ENCODE results near the gene TRMT2B.
"Not testable (repeated sequence)": the region's sequence is repeated elsewhere in the genome, so short reads cannot be mapped to it uniquely, and the experiment has no call there.

Gene TRMT2B

DNA sequence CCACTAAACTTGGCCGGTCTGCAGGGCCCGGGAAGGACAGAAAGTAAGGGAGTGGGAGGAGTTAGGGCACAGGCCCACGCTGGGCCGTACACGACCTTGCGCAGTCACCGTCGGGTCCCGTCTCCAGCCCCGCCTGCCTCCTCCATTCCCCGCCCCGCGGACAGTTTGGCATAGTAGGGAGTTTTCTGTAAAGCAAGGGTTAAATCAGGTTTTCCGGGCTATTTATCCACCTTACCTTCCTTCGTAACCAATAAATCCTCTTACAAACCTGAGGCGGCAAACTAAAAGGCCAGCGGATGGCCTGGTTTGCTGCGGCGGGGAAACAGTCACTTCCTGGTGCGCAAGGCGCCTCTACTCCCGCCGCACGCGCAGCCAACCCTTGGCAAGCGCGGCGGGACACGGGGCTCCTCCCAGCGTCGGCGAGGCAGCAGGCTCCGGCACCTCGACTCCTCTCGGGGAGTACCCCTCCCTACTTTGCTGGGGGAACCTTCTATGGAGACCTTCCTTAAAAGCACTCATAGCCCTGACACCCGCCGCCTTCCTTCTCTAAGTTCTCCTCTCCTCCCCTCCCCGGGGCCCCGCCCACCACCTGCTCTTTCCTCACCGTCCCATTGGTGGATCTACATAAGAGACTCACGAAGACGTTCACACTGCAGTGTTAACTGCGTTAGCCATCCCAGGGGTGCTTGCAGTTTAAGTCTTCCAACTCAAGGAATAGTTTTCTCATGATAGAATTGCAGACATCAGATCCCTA, at the start of gene TRMT2B:
TSS of gene TRMT2B (minus strand) at position 563 of the 754 bp plus-strand sequence. CDS start 9,822 bp downstream, outside the sequence.
- DNase-seq (ENCODE audit: low read depth) = peak; percentile 75

DNA sequence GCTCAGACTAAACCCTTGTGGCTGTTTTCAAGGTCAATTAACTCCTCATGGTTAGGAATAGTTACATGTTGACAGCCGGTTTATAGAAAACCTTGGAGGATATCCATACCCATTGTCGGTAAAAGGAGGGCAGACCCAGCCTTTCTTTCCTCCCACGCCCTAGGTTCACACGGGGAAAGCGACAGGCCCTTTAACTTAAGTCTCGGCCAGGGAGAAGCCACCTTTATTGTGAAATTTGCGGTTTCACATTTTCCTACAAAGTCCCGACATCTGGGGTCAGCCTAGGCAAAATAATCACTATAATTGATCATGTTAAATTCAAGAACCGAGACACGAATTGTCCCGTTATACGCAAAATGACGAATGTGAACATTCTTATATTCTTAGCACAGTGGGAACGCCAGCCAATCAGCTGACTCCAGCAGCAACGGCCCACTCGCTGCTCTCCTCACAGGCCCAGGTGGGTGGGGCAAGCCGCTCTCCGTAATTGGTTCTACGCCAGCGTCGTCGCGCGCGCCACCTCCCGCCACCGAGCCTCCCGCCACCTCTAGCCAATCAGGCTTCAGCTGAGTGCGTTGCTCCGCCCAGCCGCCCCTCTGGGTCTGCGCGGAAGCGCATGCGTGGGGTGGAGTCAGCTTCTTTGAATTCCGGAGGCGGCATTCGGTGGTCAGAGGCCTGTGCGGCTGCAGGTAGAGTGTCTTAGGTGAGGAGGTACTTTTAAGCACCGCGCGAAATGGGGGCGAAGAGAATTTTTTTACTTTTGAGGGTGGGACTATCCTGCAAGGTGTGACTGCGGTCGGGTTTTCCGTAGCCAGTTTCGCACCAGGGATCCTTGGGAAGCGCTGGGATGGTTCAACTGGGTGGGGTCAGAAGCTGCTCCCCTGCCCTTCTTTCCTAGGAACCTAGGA, 45.9 kb upstream of the TRMT2B start, which contains the start of gene CENPI:
TSS of gene CENPI (plus strand) at position 659 of the 908 bp plus-strand sequence. CDS start 2,867 bp downstream, outside the sequence.
- peak; percentile 91 for DNase-seq (ENCODE audit: low read depth)

DNA sequence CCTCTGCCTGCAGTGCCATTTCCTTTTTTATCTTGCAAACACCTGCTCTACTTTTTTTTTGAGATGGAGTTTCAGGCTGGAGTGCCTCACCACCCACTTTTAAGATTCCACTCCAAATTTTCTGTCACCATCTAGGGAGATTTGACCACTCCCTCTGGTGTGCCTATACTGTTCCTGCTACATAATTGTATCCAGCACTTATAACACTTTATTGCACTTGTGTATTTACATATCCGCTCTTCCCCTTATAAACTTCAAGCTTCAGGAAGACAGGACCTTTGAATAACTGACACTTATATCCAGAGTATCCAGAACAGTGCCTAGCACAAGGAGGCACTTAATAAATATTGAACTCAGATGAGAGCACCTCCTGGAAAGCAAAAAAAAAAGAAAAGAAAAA, 39.9 kb upstream of the TRMT2B start:
- no peak for DNase-seq (ENCODE audit: low read depth)

DNA sequence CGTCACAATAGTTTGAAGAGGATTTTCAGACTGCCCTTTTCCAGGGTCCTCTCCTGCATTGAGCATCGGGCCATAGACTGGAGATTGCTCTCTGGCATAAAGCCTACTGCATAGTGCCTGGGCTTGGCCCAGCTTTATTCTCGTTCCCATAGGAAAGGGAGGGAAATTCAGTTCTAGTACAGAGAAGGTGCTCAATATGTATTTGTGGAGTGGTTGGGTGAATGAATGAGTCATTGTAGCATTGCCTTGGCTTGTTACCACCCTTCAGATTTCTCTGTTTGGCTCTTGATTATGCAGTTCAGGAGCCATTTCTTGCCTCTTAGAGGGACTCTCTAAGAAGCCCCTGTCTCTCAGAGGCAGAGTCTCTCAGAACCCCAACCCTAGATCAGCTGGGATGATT, 29.3 kb upstream of the TRMT2B start:
- DNase-seq (ENCODE audit: low read depth) = no peak

DNA sequence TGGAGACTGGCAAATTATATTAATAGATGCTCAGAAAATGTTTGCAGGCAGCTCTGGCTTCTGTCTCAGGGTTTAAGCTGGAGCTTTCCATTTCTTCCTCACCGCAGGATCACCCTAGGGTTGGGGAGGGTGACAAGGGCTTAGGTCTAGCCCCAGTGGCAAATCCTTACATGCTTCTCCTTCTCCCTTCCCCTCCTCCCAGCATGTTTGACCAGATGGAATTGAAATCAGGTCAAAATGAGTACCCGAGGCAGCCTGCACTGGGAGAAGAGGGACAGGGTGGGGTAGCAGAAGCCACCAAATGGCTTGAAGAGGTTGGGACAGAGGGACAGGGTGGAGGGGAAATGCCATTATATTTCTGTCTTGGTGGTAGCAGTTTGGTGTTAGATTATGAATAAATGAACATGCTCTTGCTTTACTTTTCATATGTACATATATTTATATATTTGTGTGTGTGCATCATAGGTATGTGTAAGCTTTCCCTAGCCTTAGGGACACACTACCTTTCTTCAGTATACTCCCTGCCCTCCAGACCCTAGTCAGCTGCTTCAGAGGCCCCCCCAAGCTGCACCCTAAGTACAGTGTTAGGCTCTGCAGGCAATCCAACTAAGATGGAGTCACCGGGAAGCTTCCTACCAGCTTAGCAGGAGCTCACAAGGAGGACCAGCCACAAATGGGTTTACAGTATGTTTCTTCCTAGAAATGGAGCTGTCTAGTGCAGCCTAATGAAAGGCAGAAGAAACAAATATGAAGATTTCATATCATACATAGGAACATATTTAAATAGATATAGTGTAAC, 28.6 kb upstream of the TRMT2B start:
- no peak for DNase-seq (ENCODE audit: low read depth)

DNA sequence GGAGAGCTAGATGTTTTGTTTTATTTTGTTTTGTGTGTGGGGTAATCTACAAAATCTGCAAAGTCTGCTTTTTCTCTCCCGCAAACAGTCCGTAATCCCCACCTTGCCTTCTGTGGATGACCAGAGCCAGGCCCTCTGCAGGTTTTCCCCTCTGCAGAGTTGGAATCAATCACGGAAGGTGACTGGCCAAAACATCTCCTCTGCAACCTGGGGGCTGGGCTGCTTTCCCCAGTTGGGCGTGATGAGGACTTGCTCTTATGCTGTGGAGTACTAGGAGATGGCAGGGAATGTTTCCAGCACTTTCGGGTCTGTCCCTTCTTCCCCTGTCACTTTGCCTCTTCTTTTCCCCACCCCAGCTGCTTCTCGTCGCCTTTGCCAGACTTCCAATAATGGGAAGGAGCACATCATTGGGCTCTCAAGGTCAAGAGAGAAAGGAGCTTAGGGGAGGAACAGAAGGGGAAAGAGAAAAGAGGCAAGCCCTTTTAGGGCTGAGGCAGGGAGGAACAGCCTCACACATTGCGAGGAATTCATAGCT, 27.9 kb upstream of the TRMT2B start:
- DNase-seq (ENCODE audit: low read depth) = no peak

GRCh38 chrX:101078716-101079598, 27.0 kb upstream of the TRMT2B start, which contains the start of gene TMEM35A:
Gene TMEM35A (plus strand): TSS chrX:101078879. CDS start chrX:101079003, 124 bp downstream.
- peak; percentile 36 for DNase-seq (ENCODE audit: low read depth)

GRCh38 chrX:101071582-101071981, 19.7 kb upstream of the TRMT2B start:
- DNase-seq (ENCODE audit: low read depth) = no peak

DNA sequence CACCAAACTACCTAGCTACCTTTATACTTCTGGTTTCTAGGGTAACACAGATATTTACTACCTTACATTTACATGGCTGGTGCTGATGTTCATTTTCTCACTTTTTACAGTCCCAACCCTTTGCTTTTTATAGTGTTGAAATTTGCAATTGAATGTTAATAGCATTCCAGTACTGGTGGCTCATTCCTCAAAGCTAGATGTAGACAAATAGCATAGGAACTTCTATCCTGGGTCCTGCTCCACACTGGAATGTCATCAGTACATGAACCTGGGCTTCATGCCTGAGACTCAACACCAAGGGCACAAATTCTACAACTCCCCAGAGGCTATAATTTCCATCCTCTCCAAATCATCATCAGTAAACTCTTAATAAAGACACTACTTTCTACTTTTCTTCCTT, 10.3 kb upstream of the TRMT2B start:
- no peak for DNase-seq (ENCODE audit: low read depth)

DNA sequence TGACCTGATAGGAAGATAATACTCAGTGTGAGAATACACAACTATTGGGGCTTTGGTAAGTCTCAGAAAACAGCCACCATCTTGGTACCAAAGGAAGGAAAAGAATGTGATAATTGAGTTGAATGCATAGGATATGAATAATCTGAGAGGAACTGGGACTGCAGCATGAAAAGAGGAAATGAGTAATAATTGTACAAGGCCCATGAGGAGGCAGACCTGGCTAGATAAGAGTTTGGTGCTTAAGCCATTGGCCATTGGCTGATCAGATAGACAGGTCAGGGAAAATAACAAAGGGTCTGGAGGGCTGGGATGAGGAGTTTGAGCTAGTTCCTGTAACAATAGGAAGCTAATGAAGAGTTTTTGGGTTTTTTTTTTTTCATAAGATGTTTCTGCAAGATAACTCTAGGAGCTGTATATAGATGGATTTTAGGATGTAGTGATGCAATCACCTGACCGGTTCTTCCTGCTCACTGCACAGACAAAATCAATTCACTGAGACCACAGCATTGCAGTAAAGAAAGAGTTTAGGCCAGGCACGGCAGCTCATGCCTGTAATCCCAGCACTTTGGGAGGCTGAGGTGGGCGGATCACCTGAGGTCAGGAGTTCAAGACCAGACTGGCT, 5.3 kb upstream of the TRMT2B start:
- DNase-seq (ENCODE audit: low read depth) = peak; percentile 68

DNA sequence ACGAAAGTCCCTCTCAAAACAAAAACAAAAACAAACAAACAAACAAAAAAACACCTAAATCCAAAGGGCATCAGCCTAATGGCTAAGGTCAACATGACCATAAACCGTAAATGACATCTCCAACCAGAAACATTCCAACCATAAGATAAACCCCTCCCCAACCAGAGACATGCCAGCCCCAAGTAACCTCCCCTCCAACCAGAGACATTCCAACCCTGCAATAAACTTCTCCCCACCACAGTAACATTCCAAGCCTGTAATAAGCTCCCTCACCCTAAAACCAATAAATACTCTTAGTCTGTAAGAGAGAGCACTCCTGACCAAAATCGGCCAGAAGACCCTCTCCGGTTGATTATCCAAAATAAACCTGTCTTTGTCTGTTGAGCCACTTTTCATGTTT, 4.6 kb upstream of the TRMT2B start:
- not testable (repeated sequence) for DNase-seq (ENCODE audit: low read depth)

- no peak for DNase-seq (ENCODE audit: low read depth)
Observed at GRCh38 chrX:101051153-101051548, 760 bp downstream of the TRMT2B start.

DNA sequence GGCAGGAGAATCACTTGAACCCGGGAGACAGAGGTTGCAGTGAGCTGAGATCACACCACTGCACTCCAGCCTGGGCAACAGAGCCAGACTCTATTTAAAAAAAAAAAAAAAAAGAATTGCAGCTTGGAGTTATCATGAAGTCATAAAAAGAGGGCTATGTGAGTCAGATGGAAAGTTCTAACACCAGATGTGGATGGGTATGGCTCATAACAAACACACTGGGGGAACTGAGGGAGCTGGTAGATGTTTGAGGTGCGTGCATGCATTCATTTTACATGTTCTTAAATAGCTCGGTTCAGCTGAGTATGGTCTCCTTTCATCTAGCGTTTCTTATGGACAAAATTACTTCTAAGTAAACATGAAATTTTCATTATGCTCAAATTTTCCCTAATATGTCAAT, 11.7 kb downstream of the TRMT2B start:
- DNase-seq (ENCODE audit: low read depth) = no peak

- no peak for DNase-seq (ENCODE audit: low read depth)
Observed at GRCh38 chrX:101037231-101037630, 14.7 kb downstream of the TRMT2B start.

DNA sequence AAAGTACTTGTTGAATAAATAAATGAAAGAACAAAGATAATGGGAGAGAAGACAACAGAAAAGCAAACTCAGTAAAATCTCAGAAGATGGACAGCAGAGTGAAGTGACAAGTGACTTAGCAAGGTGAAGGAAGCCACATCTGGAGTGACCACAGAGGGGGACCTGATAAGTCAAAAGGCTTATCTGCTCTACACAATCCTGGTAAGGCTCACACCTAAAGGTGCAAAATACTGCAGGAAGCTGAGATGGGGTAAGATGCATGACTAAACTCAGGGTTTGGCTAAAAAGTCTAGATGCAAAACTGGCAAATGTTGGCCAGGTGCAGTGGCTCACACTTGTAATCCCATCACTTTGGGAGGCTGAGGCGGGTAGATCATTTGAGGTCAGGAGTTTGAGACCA, 22.2 kb downstream of the TRMT2B start:
- DNase-seq (ENCODE audit: low read depth) = no peak

GRCh38 chrX:101028562-101028961, 23.3 kb downstream of the TRMT2B start:
- no peak for DNase-seq (ENCODE audit: low read depth)

- peak; percentile 32 for DNase-seq (ENCODE audit: low read depth)
Observed at GRCh38 chrX:101025126-101025525, 26.8 kb downstream of the TRMT2B start.

- DNase-seq (ENCODE audit: low read depth) = no peak
Observed at GRCh38 chrX:101022020-101022419, 29.9 kb downstream of the TRMT2B start.

DNA sequence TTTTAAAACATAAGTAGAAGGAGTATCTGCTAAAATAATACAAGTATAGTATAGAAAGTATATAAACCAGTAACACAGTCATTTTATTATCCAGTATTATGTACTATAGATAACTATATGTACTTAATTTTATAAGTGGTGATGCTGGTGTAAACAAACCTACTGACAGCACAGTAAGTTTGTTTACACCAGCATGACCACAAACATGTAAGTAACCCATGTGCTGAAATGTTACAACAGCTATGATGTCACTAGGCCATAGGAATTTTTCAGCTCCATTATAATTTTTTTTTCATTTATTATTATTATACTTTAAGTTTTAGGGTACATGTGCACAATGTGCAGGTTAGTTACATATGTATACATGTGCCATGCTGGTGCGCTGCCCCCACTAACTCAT, 39.9 kb downstream of the TRMT2B start:
- peak; percentile 68 for DNase-seq (ENCODE audit: low read depth)

DNA sequence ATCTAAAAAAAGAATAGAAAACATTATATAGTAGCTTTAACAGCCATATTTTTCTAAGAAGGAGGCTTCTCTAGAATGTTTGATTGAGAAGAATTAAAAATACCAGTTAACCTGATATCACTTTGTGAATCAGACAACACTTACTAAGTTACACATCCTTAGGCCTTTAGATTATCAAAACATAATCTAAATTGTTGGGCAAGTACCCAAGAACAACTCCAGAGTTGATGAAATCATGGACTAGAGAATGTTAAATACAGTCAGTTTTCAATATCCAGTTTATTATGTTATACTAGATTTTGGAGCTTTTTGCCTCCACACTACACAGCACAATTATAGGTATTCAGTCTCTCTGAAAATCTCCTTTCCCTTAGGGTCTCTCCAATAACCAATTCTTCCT, 42.8 kb downstream of the TRMT2B start:
- peak; percentile 58 for DNase-seq (ENCODE audit: low read depth)

Measured in iris pigment epithelial cell (primary cell).